Type B pancreatic cell (in vitro differentiated cells): ENCODE measurements around the gene PIK3C3. TPM values are rescaled to one million over a fixed set of nuclear protein-coding genes. Genes with fewer than 3 reads are reported as not detected.

Source experiments
- DNase-seq: peaks from one replicate; pipeline ENCODE4 v3.0.0; 2021; ENCODE audit warnings: mixed read lengths; ENCODE audit not compliant: unreplicated experiment; ENCODE audit errors: extremely low spot score
- H3K27ac Mint-ChIP-seq: 2 replicates; pipeline ENCODE4 v1.8.0; 2021; ENCODE audit warnings: mild to moderate bottlenecking, mixed read lengths
- H3K27me3 Mint-ChIP-seq: 2 replicates; pipeline ENCODE4 v1.8.0; 2021; ENCODE audit warnings: mixed read lengths
- H3K36me3 Mint-ChIP-seq: 2 replicates; pipeline ENCODE4 v1.8.0; 2021; ENCODE audit warnings: mixed read lengths
- H3K4me1 Mint-ChIP-seq: one replicate; pipeline ENCODE4 v1.8.0; 2021; ENCODE audit warnings: mixed read lengths; ENCODE audit not compliant: unreplicated experiment
- H3K4me3 Mint-ChIP-seq: 2 replicates; pipeline ENCODE4 v1.8.0; 2021; ENCODE audit warnings: mild to moderate bottlenecking, mixed read lengths
- H3K9me3 Mint-ChIP-seq: 2 replicates; pipeline ENCODE4 v1.8.0; 2021; ENCODE audit warnings: mixed read lengths
- CTCF ChIP-seq: fragments of 200-600 bp; sonication (generic); conservative IDR thresholded peaks from 2 replicates; pipeline ENCODE4 v1.5.0; 2021; ENCODE audit warnings: antibody characterized with exemption, mild to moderate bottlenecking
- total RNA-seq: library from RNA; stranded (reverse); gene quantifications from 2 replicates; pipeline ENCODE4 v1.2.1, GENCODE V29; 2021; ENCODE audit warnings: low replicate concordance

The PIK3C3 gene
- total RNA-seq, 1 donor from 2014 or later: 58.6 TPM

- H3K27me3 Mint-ChIP-seq: no peaks in the 10 kb centered on the region
- peak; percentile 71 for DNase-seq
- peak overlapping the region; percentile 26 for H3K27ac Mint-ChIP-seq
- peak; percentile 96 for TF ChIP-seq CTCF
- H3K4me3 Mint-ChIP-seq: peak overlapping the region; percentile 21
- H3K9me3 Mint-ChIP-seq: peaks cover 4% of the 10 kb centered on the region
- peaks cover 6% of the 10 kb centered on the region for H3K4me1 Mint-ChIP-seq
- no peaks in the 10 kb centered on the region for H3K36me3 Mint-ChIP-seq
These were observed 159.4 kb downstream of the PIK3C3 start for GRCh38 chr18:42114310-42114943.

GRCh38 chr18:42126586-42126985 is 171.6 kb downstream of the PIK3C3 start:
- no peak for TF ChIP-seq CTCF
- no peaks in the 10 kb centered on the region for H3K36me3 Mint-ChIP-seq
- H3K27ac Mint-ChIP-seq: no peak overlapping the region
- no peak for DNase-seq
- H3K4me3 Mint-ChIP-seq: no peak overlapping the region
- H3K9me3 Mint-ChIP-seq: no peaks in the 10 kb centered on the region
- peaks cover 11% of the 10 kb centered on the region for H3K4me1 Mint-ChIP-seq
- H3K27me3 Mint-ChIP-seq: no peaks in the 10 kb centered on the region

- Mint-ChIP-seq H3K4me3 (peak overlapping the region; percentile 57), H3K27me3 (no peaks in the 10 kb centered on the region), H3K27ac (peak overlapping the region; percentile 36), H3K36me3 (no peaks in the 10 kb centered on the region), H3K4me1 (peaks cover 12% of the 10 kb centered on the region), H3K9me3 (no peaks in the 10 kb centered on the region)
- no peak for TF ChIP-seq CTCF
- no peak for DNase-seq
These were observed 176.3 kb downstream of the PIK3C3 start for GRCh38 chr18:42131066-42131929.

- TF ChIP-seq CTCF: no peak
- no peak for DNase-seq
- Mint-ChIP-seq H3K27me3 (no peaks in the 10 kb centered on the region), H3K36me3 (no peaks in the 10 kb centered on the region), H3K4me1 (peaks cover 12% of the 10 kb centered on the region), H3K9me3 (no peaks in the 10 kb centered on the region), H3K4me3 (no peak overlapping the region), H3K27ac (no peak overlapping the region)
These were observed 176.9 kb downstream of the PIK3C3 start for GRCh38 chr18:42131930-42132244.
